Measurements from ENCODE around the gene PIGK. TPM values are rescaled to one million over a fixed set of nuclear protein-coding genes. Genes with fewer than 3 reads are reported as not detected.

The PIGK gene
- total RNA-seq, 2 donors from 2014 or later: 5.9 to 9.9 TPM

- DNase-seq: no peak
- Histone ChIP-seq H3K27me3 (no peaks in the 10 kb centered on the region), H3K36me3 (replicated peaks in 1 of 2; ENCODE audit: insufficient read depth in 1 of 2, low read depth in 2 of 2) (no peaks in the 10 kb centered on the region), H3K9me3 (no peaks in the 10 kb centered on the region), H3K4me1 (no peaks in the 10 kb centered on the region), H3K4me3 (no peak overlapping the region), H3K27ac (no peak overlapping the region)
- TF ChIP-seq CTCF (IDR thresholded peaks at IDR 0.05): no peak
- TF ChIP-seq POLR2A (IDR thresholded peaks at IDR 0.05): no peak
- intact Hi-C loops (cut with DNase I): no loop called here
- ATAC-seq: no peak
- 96% methylated on average over 9 of the region's 9 CpGs for WGBS, 2 donors
Observed at GRCh38 chr1:77096496-77097255, 122.6 kb downstream of the PIGK start.

DNA sequence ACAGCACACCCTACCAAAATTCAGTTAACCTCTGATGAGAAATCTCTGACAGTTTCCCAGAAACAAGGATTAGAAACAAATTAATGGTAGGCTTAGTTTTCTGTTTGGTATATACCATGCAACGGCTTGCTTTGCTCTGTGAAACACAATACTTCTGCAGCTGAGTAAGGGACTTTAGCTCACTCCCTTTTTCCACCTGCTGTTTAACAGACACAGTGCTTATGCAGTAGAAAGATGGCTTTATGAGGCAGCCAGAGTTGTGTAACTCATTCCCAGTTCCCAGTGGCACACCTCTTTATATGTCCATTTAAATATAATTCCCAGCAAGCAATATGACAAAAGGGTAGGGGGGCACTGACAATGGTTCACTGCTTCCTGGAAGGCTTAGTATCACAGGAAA is 124.0 kb downstream of the PIGK start:
- DNase-seq (no peak), ATAC-seq (no peak)
- no peaks in the 10 kb centered on the region for H3K4me1 ChIP-seq
- intact Hi-C loops (cut with DNase I): no loop called here
- no peaks in the 10 kb centered on the region for H3K36me3 ChIP-seq (replicated peaks in 1 of 2; ENCODE audit: insufficient read depth in 1 of 2, low read depth in 2 of 2)
- H3K27ac ChIP-seq: no peak overlapping the region
- WGBS, 2 donors: 60 to 77% methylated on average over 1 of the region's 1 CpG
- H3K27me3 ChIP-seq: no peaks in the 10 kb centered on the region
- no peaks in the 10 kb centered on the region for H3K9me3 ChIP-seq
- H3K4me3 ChIP-seq: no peak overlapping the region
- TF ChIP-seq POLR2A (IDR thresholded peaks at IDR 0.05): no peak
- no peak for TF ChIP-seq CTCF (IDR thresholded peaks at IDR 0.05)

DNA sequence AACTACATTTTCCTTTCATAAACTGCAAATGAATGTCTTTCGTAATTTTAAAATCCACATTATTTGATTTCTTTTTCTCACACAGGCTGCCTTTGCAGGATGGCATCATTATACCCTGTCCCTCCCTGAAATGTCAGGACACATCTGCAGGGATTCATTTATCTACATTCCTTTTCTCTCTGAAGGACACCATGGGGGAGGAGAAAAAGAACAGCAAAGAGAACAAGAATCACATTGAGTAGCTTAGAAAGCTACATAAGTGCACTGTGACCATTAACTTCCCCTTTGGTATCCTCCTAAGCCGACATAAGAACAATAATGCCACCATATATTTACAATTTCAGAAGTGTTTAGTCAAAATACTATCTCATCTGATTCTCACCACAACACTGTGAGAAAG is 129.5 kb downstream of the PIGK start:
- no peak for DNase-seq
- intact Hi-C loops (cut with DNase I): no loop called here
- no peak for TF ChIP-seq CTCF (IDR thresholded peaks at IDR 0.05)
- TF ChIP-seq POLR2A (IDR thresholded peaks at IDR 0.05): no peak
- Histone ChIP-seq H3K4me1 (no peaks in the 10 kb centered on the region), H3K27ac (no peak overlapping the region), H3K36me3 (replicated peaks in 1 of 2; ENCODE audit: insufficient read depth in 1 of 2, low read depth in 2 of 2) (no peaks in the 10 kb centered on the region), H3K4me3 (no peak overlapping the region), H3K9me3 (no peaks in the 10 kb centered on the region), H3K27me3 (no peaks in the 10 kb centered on the region)
- ATAC-seq: no peak
- WGBS, 2 donors: 63 to 65% methylated on average over 2 of the region's 2 CpGs

- intact Hi-C loops (cut with DNase I): no loop called here
- no peaks in the 10 kb centered on the region for H3K36me3 ChIP-seq (replicated peaks in 1 of 2; ENCODE audit: insufficient read depth in 1 of 2, low read depth in 2 of 2)
Observed at GRCh38 chr1:77085109-77085508, 134.1 kb downstream of the PIGK start.

More at GRCh38 chr1:77085109-77085508, 134.1 kb downstream of the PIGK start:
- H3K27ac ChIP-seq: no peak overlapping the region
- WGBS, 2 donors: 88% methylated on average over 1 of the region's 1 CpG
- TF ChIP-seq POLR2A (IDR thresholded peaks at IDR 0.05): no peak
- TF ChIP-seq CTCF (IDR thresholded peaks at IDR 0.05): no peak
- H3K4me3 ChIP-seq: no peak overlapping the region
- DNase-seq: no peak
- no peak for ATAC-seq
- H3K27me3 ChIP-seq: no peaks in the 10 kb centered on the region
- H3K4me1 ChIP-seq: no peaks in the 10 kb centered on the region
- no peaks in the 10 kb centered on the region for H3K9me3 ChIP-seq
